HepG2 (cell line): Measurements from ENCODE around the gene TAL2. TPM values are rescaled to one million over a fixed set of nuclear protein-coding genes. Genes with fewer than 3 reads are reported as not detected.

ENCODE experiments used
- CBX1 ChIP-seq: IDR thresholded peaks from one replicate; pipeline ENCODE4 v1.6.1; 2016; ENCODE audit warnings: antibody characterized with exemption, low read depth
- CC2D1A ChIP-seq: sonication (generic); formaldehyde crosslinking; IDR thresholded peaks from 2 replicates; pipeline ENCODE4 v1.8.1; 2023; ENCODE audit warnings: mild to moderate bottlenecking, missing genetic modification reagents
- CHD2 ChIP-seq: IDR thresholded peaks from 2 replicates; pipeline ENCODE4 v1.6.1; 2011; ENCODE audit warnings: low read depth, low read length, improper control_type of control experiment
- ETV5 ChIP-seq: IDR thresholded peaks from 2 replicates; pipeline ENCODE4 v1.6.1; 2018; ENCODE audit warnings: missing biosample characterization, missing genetic modification reagents, inconsistent platforms, borderline replicate concordance
- FOXK1 ChIP-seq: sonication (generic); formaldehyde crosslinking; IDR thresholded peaks from 2 replicates; pipeline ENCODE4 v1.4.0; 2020; ENCODE audit warnings: low read depth, missing genetic modification reagents, borderline replicate concordance
- HNRNPLL ChIP-seq: fragments of 200-400 bp; formaldehyde crosslinking; IDR thresholded peaks from 2 replicates; pipeline ENCODE4 v1.6.1; 2017; ENCODE audit warnings: mild to moderate bottlenecking, low read depth, low read length; ENCODE audit not compliant: poor library complexity, severe bottlenecking
- SPEN ChIP-seq: sonication (generic); formaldehyde crosslinking; IDR thresholded peaks from 2 replicates; pipeline ENCODE4 v1.5.1; 2020; ENCODE audit warnings: low read depth, mild to moderate bottlenecking, missing genetic modification reagents
- ZNF136 ChIP-seq: sonication (generic); formaldehyde crosslinking; IDR thresholded peaks from 2 replicates; pipeline ENCODE4 v1.8.1; 2022; ENCODE audit warnings: low read depth, mild to moderate bottlenecking, moderate library complexity, missing genetic modification reagents
- ZNF615 ChIP-seq: sonication (generic); formaldehyde crosslinking; IDR thresholded peaks from 2 replicates; pipeline ENCODE4 v1.5.0; 2020; ENCODE audit warnings: mild to moderate bottlenecking, missing genetic modification reagents, borderline replicate concordance
- ZNF678 ChIP-seq: sonication (generic); formaldehyde crosslinking; IDR thresholded peaks from 2 replicates; pipeline ENCODE4 v1.4.0; 2020; ENCODE audit warnings: mild to moderate bottlenecking, missing genetic modification reagents
- ZNF749 ChIP-seq: sonication (generic); formaldehyde crosslinking; IDR thresholded peaks from 2 replicates; pipeline ENCODE4 v1.8.0; 2022; ENCODE audit warnings: mild to moderate bottlenecking, missing genetic modification reagents, moderate library complexity, borderline replicate concordance
- polyA plus RNA-seq, 8 experiments: library from polyadenylated mRNA; depleted of rRNA in 3 of 8; stranded (reverse) in 7 of 8; unstranded in 1 of 8; fragments of >200 nt; fragmentation: Illumina TruSeq in 4 of 8; extraction: Trizol in 4 of 8; gene quantifications; 2 replicates each; pipeline versions ENCODE4 v1.2.1 to v1.2.3, GENCODE V29; 2011 to 2016; ENCODE audit warnings: low read depth in 4 of 8, missing spikeins in 1 of 8, mixed read lengths in 1 of 8; ENCODE audit not compliant: insufficient read depth in 1 of 8
- total RNA-seq, 5 experiments: library from RNA; depleted of rRNA; stranded (reverse); fragments of >200 nt; fragmentation: Illumina TruSeq; extraction: Trizol; gene quantifications; 2 replicates each; pipeline ENCODE4 v1.2.3, GENCODE V29; 2016; ENCODE audit warnings: low read depth in 1 of 5
- TF ChIP-seq, protein P1 (sequence below): IDR thresholded peaks from 2 replicates; pipeline ENCODE4 v1.6.1; 2016; ENCODE audit warnings: low read depth, missing genetic modification reagents, missing compliant biosample characterization
- TF ChIP-seq, protein P2 (sequence below): sonication (generic); formaldehyde crosslinking; IDR thresholded peaks from 2 replicates; pipeline ENCODE4 v1.8.1; 2023; ENCODE audit warnings: missing genetic modification reagents, mild to moderate bottlenecking, borderline replicate concordance
- TF ChIP-seq, protein P3 (sequence below): sonication (generic); formaldehyde crosslinking; IDR thresholded peaks from 2 replicates; pipeline ENCODE4 v1.4.0; 2020; ENCODE audit warnings: missing genetic modification reagents, borderline replicate concordance
- TF ChIP-seq, protein P4 (sequence below): sonication (generic); formaldehyde crosslinking; IDR thresholded peaks from 2 replicates; pipeline ENCODE4 v1.4.0; 2020; ENCODE audit warnings: missing genetic modification reagents
- TF ChIP-seq, protein P5 (sequence below): sonication (generic); formaldehyde crosslinking; IDR thresholded peaks from 2 replicates; pipeline ENCODE4 v1.8.0; 2022; ENCODE audit warnings: missing genetic modification reagents, low read depth, mild to moderate bottlenecking, borderline replicate concordance

The TAL2 gene
- total and polyA plus RNA-seq, 2 of the 13 experiments (the other 11 are each of a cell fraction or from before 2014, with no cell fraction given), result 0.22 TPM; not detected in 1

DNA sequence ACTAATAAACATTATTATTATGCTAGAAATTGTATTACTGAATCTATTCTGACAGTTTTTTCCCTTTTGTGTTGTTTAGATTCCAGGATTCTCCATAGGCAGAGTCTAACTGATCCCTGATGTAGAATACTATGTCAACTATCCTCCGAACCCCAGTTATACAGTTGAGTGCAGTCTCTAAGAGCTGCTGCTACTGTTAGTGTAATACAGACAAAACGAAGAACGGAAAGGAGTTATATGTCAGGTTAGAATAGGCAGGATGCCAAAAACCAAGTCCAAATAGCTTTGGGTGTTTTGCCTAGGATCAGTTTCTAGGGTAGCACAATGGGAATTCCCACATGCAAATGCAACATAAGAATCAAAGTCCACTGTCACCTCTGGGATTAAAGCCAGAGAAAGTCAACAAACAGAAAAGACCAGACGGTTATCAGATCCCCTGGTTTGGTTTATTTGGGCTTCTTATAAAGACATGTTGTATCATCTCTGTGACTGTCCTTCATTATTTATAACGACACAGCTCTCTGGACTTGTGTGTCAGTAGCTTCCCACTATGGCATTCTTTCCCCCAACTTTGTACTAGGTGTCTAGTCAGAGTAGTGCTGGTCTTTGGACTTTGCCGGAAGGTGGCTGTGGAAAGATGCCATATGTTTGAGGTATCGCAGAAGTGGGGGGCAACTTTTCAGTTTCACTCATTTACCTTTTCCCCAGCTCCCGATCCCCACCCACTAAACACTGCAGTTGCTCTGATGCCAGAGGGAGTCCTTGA is 17.2 kb downstream of the TAL2 start (continued):
- TF ChIP-seq, protein P1, sequence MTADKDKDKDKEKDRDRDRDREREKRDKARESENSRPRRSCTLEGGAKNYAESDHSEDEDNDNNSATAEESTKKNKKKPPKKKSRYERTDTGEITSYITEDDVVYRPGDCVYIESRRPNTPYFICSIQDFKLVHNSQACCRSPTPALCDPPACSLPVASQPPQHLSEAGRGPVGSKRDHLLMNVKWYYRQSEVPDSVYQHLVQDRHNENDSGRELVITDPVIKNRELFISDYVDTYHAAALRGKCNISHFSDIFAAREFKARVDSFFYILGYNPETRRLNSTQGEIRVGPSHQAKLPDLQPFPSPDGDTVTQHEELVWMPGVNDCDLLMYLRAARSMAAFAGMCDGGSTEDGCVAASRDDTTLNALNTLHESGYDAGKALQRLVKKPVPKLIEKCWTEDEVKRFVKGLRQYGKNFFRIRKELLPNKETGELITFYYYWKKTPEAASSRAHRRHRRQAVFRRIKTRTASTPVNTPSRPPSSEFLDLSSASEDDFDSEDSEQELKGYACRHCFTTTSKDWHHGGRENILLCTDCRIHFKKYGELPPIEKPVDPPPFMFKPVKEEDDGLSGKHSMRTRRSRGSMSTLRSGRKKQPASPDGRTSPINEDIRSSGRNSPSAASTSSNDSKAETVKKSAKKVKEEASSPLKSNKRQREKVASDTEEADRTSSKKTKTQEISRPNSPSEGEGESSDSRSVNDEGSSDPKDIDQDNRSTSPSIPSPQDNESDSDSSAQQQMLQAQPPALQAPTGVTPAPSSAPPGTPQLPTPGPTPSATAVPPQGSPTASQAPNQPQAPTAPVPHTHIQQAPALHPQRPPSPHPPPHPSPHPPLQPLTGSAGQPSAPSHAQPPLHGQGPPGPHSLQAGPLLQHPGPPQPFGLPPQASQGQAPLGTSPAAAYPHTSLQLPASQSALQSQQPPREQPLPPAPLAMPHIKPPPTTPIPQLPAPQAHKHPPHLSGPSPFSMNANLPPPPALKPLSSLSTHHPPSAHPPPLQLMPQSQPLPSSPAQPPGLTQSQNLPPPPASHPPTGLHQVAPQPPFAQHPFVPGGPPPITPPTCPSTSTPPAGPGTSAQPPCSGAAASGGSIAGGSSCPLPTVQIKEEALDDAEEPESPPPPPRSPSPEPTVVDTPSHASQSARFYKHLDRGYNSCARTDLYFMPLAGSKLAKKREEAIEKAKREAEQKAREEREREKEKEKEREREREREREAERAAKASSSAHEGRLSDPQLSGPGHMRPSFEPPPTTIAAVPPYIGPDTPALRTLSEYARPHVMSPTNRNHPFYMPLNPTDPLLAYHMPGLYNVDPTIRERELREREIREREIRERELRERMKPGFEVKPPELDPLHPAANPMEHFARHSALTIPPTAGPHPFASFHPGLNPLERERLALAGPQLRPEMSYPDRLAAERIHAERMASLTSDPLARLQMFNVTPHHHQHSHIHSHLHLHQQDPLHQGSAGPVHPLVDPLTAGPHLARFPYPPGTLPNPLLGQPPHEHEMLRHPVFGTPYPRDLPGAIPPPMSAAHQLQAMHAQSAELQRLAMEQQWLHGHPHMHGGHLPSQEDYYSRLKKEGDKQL (CRISPR knock-in tag), result no peak
- TF ChIP-seq HNRNPLL, result no peak
- TF ChIP-seq, protein P2, sequence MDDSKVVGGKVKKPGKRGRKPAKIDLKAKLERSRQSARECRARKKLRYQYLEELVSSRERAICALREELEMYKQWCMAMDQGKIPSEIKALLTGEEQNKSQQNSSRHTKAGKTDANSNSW (CRISPR knock-in tag), result no peak
- TF ChIP-seq SPEN (CRISPR knock-in tag), result no peak
- TF ChIP-seq, protein P3, sequence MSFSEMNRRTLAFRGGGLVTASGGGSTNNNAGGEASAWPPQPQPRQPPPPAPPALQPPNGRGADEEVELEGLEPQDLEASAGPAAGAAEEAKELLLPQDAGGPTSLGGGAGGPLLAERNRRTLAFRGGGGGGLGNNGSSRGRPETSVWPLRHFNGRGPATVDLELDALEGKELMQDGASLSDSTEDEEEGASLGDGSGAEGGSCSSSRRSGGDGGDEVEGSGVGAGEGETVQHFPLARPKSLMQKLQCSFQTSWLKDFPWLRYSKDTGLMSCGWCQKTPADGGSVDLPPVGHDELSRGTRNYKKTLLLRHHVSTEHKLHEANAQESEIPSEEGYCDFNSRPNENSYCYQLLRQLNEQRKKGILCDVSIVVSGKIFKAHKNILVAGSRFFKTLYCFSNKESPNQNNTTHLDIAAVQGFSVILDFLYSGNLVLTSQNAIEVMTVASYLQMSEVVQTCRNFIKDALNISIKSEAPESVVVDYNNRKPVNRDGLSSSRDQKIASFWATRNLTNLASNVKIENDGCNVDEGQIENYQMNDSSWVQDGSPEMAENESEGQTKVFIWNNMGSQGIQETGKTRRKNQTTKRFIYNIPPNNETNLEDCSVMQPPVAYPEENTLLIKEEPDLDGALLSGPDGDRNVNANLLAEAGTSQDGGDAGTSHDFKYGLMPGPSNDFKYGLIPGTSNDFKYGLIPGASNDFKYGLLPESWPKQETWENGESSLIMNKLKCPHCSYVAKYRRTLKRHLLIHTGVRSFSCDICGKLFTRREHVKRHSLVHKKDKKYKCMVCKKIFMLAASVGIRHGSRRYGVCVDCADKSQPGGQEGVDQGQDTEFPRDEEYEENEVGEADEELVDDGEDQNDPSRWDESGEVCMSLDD, result no peak
- TF ChIP-seq ZNF615 (CRISPR knock-in tag), result no peak
- TF ChIP-seq, protein P4, sequence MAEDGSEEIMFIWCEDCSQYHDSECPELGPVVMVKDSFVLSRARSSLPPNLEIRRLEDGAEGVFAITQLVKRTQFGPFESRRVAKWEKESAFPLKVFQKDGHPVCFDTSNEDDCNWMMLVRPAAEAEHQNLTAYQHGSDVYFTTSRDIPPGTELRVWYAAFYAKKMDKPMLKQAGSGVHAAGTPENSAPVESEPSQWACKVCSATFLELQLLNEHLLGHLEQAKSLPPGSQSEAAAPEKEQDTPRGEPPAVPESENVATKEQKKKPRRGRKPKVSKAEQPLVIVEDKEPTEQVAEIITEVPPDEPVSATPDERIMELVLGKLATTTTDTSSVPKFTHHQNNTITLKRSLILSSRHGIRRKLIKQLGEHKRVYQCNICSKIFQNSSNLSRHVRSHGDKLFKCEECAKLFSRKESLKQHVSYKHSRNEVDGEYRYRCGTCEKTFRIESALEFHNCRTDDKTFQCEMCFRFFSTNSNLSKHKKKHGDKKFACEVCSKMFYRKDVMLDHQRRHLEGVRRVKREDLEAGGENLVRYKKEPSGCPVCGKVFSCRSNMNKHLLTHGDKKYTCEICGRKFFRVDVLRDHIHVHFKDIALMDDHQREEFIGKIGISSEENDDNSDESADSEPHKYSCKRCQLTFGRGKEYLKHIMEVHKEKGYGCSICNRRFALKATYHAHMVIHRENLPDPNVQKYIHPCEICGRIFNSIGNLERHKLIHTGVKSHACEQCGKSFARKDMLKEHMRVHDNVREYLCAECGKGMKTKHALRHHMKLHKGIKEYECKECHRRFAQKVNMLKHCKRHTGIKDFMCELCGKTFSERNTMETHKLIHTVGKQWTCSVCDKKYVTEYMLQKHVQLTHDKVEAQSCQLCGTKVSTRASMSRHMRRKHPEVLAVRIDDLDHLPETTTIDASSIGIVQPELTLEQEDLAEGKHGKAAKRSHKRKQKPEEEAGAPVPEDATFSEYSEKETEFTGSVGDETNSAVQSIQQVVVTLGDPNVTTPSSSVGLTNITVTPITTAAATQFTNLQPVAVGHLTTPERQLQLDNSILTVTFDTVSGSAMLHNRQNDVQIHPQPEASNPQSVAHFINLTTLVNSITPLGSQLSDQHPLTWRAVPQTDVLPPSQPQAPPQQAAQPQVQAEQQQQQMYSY (CRISPR knock-in tag), result no peak
- no peak for TF ChIP-seq FOXK1 (CRISPR knock-in tag)
- no peak for TF ChIP-seq CBX1
- no peak for TF ChIP-seq ETV5 (CRISPR knock-in tag)
- TF ChIP-seq, protein P5, sequence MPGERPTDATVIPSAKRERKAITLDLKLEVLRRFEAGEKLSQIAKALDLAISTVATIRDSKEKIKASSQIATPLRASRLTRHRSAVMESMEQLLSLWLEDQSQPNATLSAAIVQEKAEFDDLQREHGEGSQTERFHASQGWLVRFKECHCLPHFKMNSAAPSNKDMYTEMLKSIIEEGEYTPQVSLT (CRISPR knock-in tag), result no peak
- no peak for TF ChIP-seq ZNF136
- no peak for TF ChIP-seq CC2D1A (CRISPR knock-in tag)
- no peak for TF ChIP-seq CHD2
- TF ChIP-seq ZNF678 (CRISPR knock-in tag), result no peak
- TF ChIP-seq ZNF749 (CRISPR knock-in tag), result no peak
